HG02610 (cell line): ENCODE measurements around the gene LYPD5.
"Not testable (repeated sequence)": the region's sequence is repeated elsewhere in the genome, so short reads cannot be mapped to it uniquely, and the experiment has no call there.

Experiments
- ATAC-seq: cut with Tn5 transposase; IDR thresholded peaks from one replicate; pipeline ENCODE4 v1.9.1; 2021; ENCODE audit warnings: mild to moderate bottlenecking, moderate library complexity; ENCODE audit not compliant: unreplicated experiment

Gene LYPD5

GRCh38 chr19:43806848-43807247, 4.6 kb upstream of the LYPD5 start:
- ATAC-seq, result no peak

- not testable (repeated sequence) for ATAC-seq
These were observed 4.2 kb upstream of the LYPD5 start for GRCh38 chr19:43806401-43806800.

GRCh38 chr19:43804432-43804831, 2.2 kb upstream of the LYPD5 start:
- no peak for ATAC-seq

- ATAC-seq, result no peak
These were observed 2.6 kb downstream of the LYPD5 start for GRCh38 chr19:43799502-43800142.

- ATAC-seq, result no peak
These were observed 3.5 kb downstream of the LYPD5 start for GRCh38 chr19:43798546-43799409.

GRCh38 chr19:43798026-43798545, 4.2 kb downstream of the LYPD5 start:
- no peak for ATAC-seq

- no peak for ATAC-seq
These were observed 4.7 kb downstream of the LYPD5 start for GRCh38 chr19:43797556-43797955.

GRCh38 chr19:43797118-43797517, 5.1 kb downstream of the LYPD5 start:
- no peak for ATAC-seq

- no peak for ATAC-seq
These were observed 11.7 kb downstream of the LYPD5 start for GRCh38 chr19:43790587-43790986.

GRCh38 chr19:43789029-43789428, 13.2 kb downstream of the LYPD5 start:
- ATAC-seq, result no peak

GRCh38 chr19:43786665-43787064, 15.6 kb downstream of the LYPD5 start:
- no peak for ATAC-seq

- ATAC-seq, result no peak
These were observed 17.1 kb downstream of the LYPD5 start for GRCh38 chr19:43784981-43785808.

GRCh38 chr19:43784241-43784980, 17.8 kb downstream of the LYPD5 start:
- no peak for ATAC-seq

GRCh38 chr19:43783636-43784035, 18.6 kb downstream of the LYPD5 start:
- no peak for ATAC-seq

GRCh38 chr19:43782689-43783231, 19.5 kb downstream of the LYPD5 start:
- ATAC-seq, result no peak

GRCh38 chr19:43782311-43782660, 20.0 kb downstream of the LYPD5 start:
- ATAC-seq, result no peak

GRCh38 chr19:43781630-43782310, 20.5 kb downstream of the LYPD5 start:
- no peak for ATAC-seq

- no peak for ATAC-seq
These were observed 21.3 kb downstream of the LYPD5 start, which contains the start of gene KCNN4 for GRCh38 chr19:43780706-43781525. Gene KCNN4 (minus strand): TSS chr19:43780973. CDS start chr19:43780861, 112 bp downstream.

GRCh38 chr19:43779820-43780219, 22.4 kb downstream of the LYPD5 start:
- ATAC-seq, result no peak
